Measurements from ENCODE around the gene PRKCZ.

GRCh38 chr1:2126331-2127186 lies 76.3 kb downstream of the PRKCZ start:
- no peak for TF ChIP-seq POLR2AphosphoS5 (IDR thresholded peaks at IDR 0.05; ENCODE audit: low read depth)
- TF ChIP-seq EZH2phosphoT487 (IDR thresholded peaks at IDR 0.05; ENCODE audit: unreplicated experiment) = no peak
- no peak for TF ChIP-seq CTCF (conservative IDR thresholded peaks at IDR 0.05; ENCODE audit: low read depth in 2 of 2)
- no peak for TF ChIP-seq REST (IDR thresholded peaks at IDR 0.05; ENCODE audit: unreplicated experiment)
